HCT116 (cell line): ENCODE measurements around the gene AOAH.

Experiments used
- CEBPB ChIP-seq: IDR thresholded peaks from 2 replicates; pipeline ENCODE4 v1.6.1; 2012; ENCODE audit warnings: low read depth
- EGR1 ChIP-seq: IDR thresholded peaks from 2 replicates; pipeline ENCODE4 v1.6.1; 2012; ENCODE audit warnings: low read depth
- FOSL1 ChIP-seq: IDR thresholded peaks from 2 replicates; pipeline ENCODE4 v1.6.1; 2012; ENCODE audit warnings: low read depth
- POLR2A ChIP-seq: IDR thresholded peaks from 2 replicates; pipeline ENCODE4 v1.7.0; 2011; ENCODE audit warnings: borderline replicate concordance; ENCODE audit not compliant: insufficient read depth, insufficient read length; ENCODE audit errors: extremely low read depth
- POLR2AphosphoS5 ChIP-seq: IDR thresholded peaks from 2 replicates; pipeline ENCODE4 v1.6.1; 2011; ENCODE audit warnings: mild to moderate bottlenecking, low read depth, low read length, moderate library complexity
- RAD21 ChIP-seq: IDR thresholded peaks from 2 replicates; pipeline ENCODE4 v1.6.1; 2012; ENCODE audit warnings: low read depth, mild to moderate bottlenecking
- TF ChIP-seq, protein P1 (sequence below), 3 experiments: fragments of 200-600 bp in 1 of 3; sonication (generic) in 1 of 3; IDR thresholded peaks in 2 of 3; conservative IDR thresholded peaks in 1 of 3; 2 replicates each; pipeline ENCODE4 v1.5.1; 2012 to 2017; ENCODE audit warnings: low read depth in 2 of 3, low read length in 2 of 3, antibody characterized with exemption in 1 of 3, borderline replicate concordance in 1 of 3, control low read depth in 1 of 3, mild to moderate bottlenecking in 1 of 3, mixed read lengths in 1 of 3, mixed run types in 1 of 3, moderate library complexity in 1 of 3; ENCODE audit not compliant: insufficient read depth in 1 of 3
- TF ChIP-seq, protein P2 (sequence below): IDR thresholded peaks from 2 replicates; pipeline ENCODE4 v1.6.1; 2012; ENCODE audit warnings: low read depth
- TF ChIP-seq, protein P3 (sequence below): IDR thresholded peaks from 2 replicates; pipeline ENCODE4 v1.6.1; 2011; ENCODE audit warnings: mild to moderate bottlenecking, low read length, moderate library complexity; ENCODE audit not compliant: insufficient replicate concordance; ENCODE audit errors: extremely low read depth

DNA sequence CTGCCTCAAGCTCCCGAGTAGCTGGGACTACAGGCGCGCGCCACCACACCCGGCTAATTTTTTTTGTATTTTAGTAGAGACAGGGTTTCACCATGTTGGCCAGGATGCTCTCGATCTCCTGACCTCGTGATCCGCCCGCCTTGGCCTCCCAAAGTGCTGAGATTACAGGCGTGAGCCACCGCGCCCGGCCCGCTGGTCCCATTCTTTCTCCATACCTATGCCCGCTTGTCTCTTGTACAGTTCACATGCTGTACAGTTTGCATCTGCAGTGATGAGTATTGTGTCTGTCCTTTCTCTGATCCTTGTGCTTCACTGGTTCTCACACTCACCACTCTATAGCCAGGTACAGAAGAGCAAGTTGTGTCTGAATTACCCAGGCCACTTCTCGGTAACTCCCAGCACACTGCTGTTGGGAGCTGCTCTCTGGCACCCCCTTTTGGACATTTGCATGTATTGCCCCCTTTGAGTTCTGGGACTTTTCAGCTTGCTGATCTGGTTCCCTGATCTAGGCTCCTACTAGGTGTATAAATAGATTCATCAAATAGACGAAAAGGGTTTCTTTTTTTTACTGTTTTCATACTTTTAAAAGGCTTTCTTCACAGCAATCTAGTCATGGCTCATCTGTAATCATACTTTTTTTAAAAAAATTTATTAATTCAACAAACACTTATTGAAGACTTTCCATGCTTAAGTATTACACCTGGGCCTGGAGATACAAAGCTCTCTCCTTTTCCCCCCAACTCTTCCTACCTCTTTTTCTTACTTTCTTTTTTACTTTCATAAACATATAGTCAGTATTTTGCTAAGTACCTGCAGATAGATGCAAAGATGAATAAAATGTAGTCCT, 53.5 kb downstream of the AOAH start:
- TF ChIP-seq, protein P1, sequence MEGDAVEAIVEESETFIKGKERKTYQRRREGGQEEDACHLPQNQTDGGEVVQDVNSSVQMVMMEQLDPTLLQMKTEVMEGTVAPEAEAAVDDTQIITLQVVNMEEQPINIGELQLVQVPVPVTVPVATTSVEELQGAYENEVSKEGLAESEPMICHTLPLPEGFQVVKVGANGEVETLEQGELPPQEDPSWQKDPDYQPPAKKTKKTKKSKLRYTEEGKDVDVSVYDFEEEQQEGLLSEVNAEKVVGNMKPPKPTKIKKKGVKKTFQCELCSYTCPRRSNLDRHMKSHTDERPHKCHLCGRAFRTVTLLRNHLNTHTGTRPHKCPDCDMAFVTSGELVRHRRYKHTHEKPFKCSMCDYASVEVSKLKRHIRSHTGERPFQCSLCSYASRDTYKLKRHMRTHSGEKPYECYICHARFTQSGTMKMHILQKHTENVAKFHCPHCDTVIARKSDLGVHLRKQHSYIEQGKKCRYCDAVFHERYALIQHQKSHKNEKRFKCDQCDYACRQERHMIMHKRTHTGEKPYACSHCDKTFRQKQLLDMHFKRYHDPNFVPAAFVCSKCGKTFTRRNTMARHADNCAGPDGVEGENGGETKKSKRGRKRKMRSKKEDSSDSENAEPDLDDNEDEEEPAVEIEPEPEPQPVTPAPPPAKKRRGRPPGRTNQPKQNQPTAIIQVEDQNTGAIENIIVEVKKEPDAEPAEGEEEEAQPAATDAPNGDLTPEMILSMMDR (IDR thresholded peaks at IDR 0.05 in 2 of 3, conservative IDR thresholded peaks at IDR 0.05 in 1 of 3; ENCODE audit: borderline replicate concordance in 1 of 3, insufficient read depth in 1 of 3, low read depth in 2 of 3, low read length in 2 of 3): peak; percentile 75 to 96 (median 91)
- no peak for TF ChIP-seq POLR2A
- no peak for TF ChIP-seq POLR2AphosphoS5
- TF ChIP-seq, protein P2, sequence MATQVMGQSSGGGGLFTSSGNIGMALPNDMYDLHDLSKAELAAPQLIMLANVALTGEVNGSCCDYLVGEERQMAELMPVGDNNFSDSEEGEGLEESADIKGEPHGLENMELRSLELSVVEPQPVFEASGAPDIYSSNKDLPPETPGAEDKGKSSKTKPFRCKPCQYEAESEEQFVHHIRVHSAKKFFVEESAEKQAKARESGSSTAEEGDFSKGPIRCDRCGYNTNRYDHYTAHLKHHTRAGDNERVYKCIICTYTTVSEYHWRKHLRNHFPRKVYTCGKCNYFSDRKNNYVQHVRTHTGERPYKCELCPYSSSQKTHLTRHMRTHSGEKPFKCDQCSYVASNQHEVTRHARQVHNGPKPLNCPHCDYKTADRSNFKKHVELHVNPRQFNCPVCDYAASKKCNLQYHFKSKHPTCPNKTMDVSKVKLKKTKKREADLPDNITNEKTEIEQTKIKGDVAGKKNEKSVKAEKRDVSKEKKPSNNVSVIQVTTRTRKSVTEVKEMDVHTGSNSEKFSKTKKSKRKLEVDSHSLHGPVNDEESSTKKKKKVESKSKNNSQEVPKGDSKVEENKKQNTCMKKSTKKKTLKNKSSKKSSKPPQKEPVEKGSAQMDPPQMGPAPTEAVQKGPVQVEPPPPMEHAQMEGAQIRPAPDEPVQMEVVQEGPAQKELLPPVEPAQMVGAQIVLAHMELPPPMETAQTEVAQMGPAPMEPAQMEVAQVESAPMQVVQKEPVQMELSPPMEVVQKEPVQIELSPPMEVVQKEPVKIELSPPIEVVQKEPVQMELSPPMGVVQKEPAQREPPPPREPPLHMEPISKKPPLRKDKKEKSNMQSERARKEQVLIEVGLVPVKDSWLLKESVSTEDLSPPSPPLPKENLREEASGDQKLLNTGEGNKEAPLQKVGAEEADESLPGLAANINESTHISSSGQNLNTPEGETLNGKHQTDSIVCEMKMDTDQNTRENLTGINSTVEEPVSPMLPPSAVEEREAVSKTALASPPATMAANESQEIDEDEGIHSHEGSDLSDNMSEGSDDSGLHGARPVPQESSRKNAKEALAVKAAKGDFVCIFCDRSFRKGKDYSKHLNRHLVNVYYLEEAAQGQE: no peak
- TF ChIP-seq RAD21: peak; percentile 84
- TF ChIP-seq FOSL1: no peak
- TF ChIP-seq, protein P3, sequence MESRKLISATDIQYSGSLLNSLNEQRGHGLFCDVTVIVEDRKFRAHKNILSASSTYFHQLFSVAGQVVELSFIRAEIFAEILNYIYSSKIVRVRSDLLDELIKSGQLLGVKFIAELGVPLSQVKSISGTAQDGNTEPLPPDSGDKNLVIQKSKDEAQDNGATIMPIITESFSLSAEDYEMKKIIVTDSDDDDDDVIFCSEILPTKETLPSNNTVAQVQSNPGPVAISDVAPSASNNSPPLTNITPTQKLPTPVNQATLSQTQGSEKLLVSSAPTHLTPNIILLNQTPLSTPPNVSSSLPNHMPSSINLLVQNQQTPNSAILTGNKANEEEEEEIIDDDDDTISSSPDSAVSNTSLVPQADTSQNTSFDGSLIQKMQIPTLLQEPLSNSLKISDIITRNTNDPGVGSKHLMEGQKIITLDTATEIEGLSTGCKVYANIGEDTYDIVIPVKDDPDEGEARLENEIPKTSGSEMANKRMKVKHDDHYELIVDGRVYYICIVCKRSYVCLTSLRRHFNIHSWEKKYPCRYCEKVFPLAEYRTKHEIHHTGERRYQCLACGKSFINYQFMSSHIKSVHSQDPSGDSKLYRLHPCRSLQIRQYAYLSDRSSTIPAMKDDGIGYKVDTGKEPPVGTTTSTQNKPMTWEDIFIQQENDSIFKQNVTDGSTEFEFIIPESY: no peak
- no peak for TF ChIP-seq CEBPB
- TF ChIP-seq EGR1: no peak
